SK-N-SH treated with all-trans-retinoic acid at 6 μM for 48 hours (cell line): ENCODE data around the gene SPDYE3.
"Not testable (repeated sequence)": the region's sequence is repeated elsewhere in the genome, so short reads cannot be mapped to it uniquely, and the experiment has no call there.

Experiments used
- ATAC-seq: fragments of 200-7000 bp; cut with Tn5 transposase; 3 replicates; pipeline ENCODE4 v1.9.1; 2020; ENCODE audit warnings: mild to moderate bottlenecking, moderate library complexity
- ARNTL ChIP-seq: fragments of 450-650 bp; formaldehyde crosslinking; IDR thresholded peaks from 2 replicates; pipeline ENCODE4 v1.5.0; 2020; ENCODE audit warnings: low read depth, mild to moderate bottlenecking, moderate library complexity, borderline replicate concordance
- BACH2 ChIP-seq: fragments of 250-450 bp; sonication (Bioruptor Pico); IDR thresholded peaks from 2 replicates; pipeline ENCODE4 v1.9.0; 2021; ENCODE audit warnings: mild to moderate bottlenecking, borderline replicate concordance
- CSDC2 ChIP-seq: fragments of 250-450 bp; sonication (Bioruptor Pico); IDR thresholded peaks from 2 replicates; pipeline ENCODE4 v1.5.0; 2020; ENCODE audit warnings: mild to moderate bottlenecking, moderate library complexity
- ESRRG ChIP-seq: fragments of 250-450 bp; sonication (Bioruptor Pico); IDR thresholded peaks from 2 replicates; pipeline ENCODE4 v1.6.1; 2021; ENCODE audit warnings: mild to moderate bottlenecking
- GLIS3 ChIP-seq: fragments of 250-450 bp; sonication (Bioruptor Pico); IDR thresholded peaks from 2 replicates; pipeline ENCODE4 v1.5.0; 2020; ENCODE audit warnings: mild to moderate bottlenecking, moderate library complexity
- OSR1 ChIP-seq: fragments of 250-450 bp; sonication (Bioruptor Pico); IDR thresholded peaks from 2 replicates; pipeline ENCODE4 v1.8.0; 2022; ENCODE audit warnings: moderate library complexity, mild to moderate bottlenecking, inconsistent platforms
- PPARA ChIP-seq: fragments of 250-450 bp; sonication (Bioruptor Pico); IDR thresholded peaks from 2 replicates; pipeline ENCODE4 v1.5.0; 2020; ENCODE audit warnings: mild to moderate bottlenecking, borderline replicate concordance
- RARB ChIP-seq: fragments of 250-450 bp; sonication (Bioruptor Pico); IDR thresholded peaks from 2 replicates; pipeline ENCODE4 v1.8.0; 2021; ENCODE audit warnings: mild to moderate bottlenecking, moderate library complexity
- ZC3H10 ChIP-seq: fragments of 250-450 bp; sonication (Bioruptor Pico); IDR thresholded peaks from 2 replicates; pipeline ENCODE4 v1.5.1; 2021; ENCODE audit warnings: mild to moderate bottlenecking, moderate library complexity
- ZFP30 ChIP-seq: fragments of 450-650 bp; formaldehyde crosslinking; IDR thresholded peaks from 2 replicates; pipeline ENCODE4 v1.5.0; 2022; ENCODE audit warnings: mild to moderate bottlenecking, moderate library complexity
- ZNF565 ChIP-seq: fragments of 450-650 bp; formaldehyde crosslinking; conservative IDR thresholded peaks from 2 replicates; pipeline ENCODE4 v1.5.0; 2020; ENCODE audit warnings: low read depth, mild to moderate bottlenecking, moderate library complexity
- ZNF70 ChIP-seq: fragments of 450-650 bp; formaldehyde crosslinking; IDR thresholded peaks from 2 replicates; pipeline ENCODE4 v1.5.0; 2020; ENCODE audit warnings: mild to moderate bottlenecking, moderate library complexity
- ZNF8 ChIP-seq: fragments of 450-650 bp; formaldehyde crosslinking; IDR thresholded peaks from 2 replicates; pipeline ENCODE4 v1.5.0; 2020; ENCODE audit warnings: mild to moderate bottlenecking, moderate library complexity
- TF ChIP-seq, protein P1 (sequence below): fragments of 250-450 bp; sonication (Bioruptor Pico); IDR thresholded peaks from 2 replicates; pipeline ENCODE4 v1.5.1; 2021; ENCODE audit warnings: mild to moderate bottlenecking, moderate library complexity
- TF ChIP-seq, protein P2 (sequence below): fragments of 250-450 bp; sonication (Bioruptor Pico); IDR thresholded peaks from 2 replicates; pipeline ENCODE4 v1.5.1; 2020; ENCODE audit warnings: low read depth, mild to moderate bottlenecking, moderate library complexity
- TF ChIP-seq, protein P3 (sequence below): fragments of 250-450 bp; sonication (Bioruptor Pico); IDR thresholded peaks from 2 replicates; pipeline ENCODE4 v1.8.0; 2021; ENCODE audit warnings: low read depth, mild to moderate bottlenecking, moderate library complexity, borderline replicate concordance
- TF ChIP-seq, protein P4 (sequence below): fragments of 250-450 bp; sonication (Bioruptor Pico); IDR thresholded peaks from 2 replicates; pipeline ENCODE4 v1.5.0; 2020; ENCODE audit warnings: mild to moderate bottlenecking, moderate library complexity
- TF ChIP-seq, protein P5 (sequence below): fragments of 250-450 bp; sonication (Bioruptor Pico); IDR thresholded peaks from 2 replicates; pipeline ENCODE4 v1.8.0; 2020; ENCODE audit warnings: mild to moderate bottlenecking, moderate library complexity, borderline replicate concordance

SPDYE3 gene

DNA sequence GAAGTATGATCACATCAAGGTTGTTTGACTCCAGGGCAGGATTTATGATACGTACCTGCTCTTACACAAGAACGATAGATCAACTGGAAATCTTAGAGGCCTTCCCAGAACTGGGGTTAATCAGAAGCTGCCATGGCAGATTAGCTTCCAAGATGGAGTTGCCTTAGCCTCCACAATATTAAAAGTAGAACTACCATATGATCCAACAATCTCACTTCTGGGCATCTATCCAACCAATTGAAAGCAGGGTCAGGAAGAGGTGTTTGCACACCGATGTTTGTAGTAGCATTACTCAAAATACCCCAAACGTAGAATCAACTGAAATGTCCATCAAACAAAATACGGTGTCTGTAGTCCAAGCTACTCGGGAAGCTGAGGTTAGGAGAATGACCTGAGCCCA lies 57.0 kb downstream of the SPDYE3 start (continued):
- TF ChIP-seq ZFP30 (CRISPR knock-in tag) (no peak), ZC3H10 (no peak), ESRRG (CRISPR knock-in tag) (no peak), ARNTL (no peak)
- TF ChIP-seq, protein P1, sequence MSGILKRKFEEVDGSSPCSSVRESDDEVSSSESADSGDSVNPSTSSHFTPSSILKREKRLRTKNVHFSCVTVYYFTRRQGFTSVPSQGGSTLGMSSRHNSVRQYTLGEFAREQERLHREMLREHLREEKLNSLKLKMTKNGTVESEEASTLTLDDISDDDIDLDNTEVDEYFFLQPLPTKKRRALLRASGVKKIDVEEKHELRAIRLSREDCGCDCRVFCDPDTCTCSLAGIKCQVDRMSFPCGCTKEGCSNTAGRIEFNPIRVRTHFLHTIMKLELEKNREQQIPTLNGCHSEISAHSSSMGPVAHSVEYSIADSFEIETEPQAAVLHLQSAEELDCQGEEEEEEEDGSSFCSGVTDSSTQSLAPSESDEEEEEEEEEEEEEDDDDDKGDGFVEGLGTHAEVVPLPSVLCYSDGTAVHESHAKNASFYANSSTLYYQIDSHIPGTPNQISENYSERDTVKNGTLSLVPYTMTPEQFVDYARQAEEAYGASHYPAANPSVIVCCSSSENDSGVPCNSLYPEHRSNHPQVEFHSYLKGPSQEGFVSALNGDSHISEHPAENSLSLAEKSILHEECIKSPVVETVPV (CRISPR knock-in tag), result no peak
- TF ChIP-seq, protein P2, sequence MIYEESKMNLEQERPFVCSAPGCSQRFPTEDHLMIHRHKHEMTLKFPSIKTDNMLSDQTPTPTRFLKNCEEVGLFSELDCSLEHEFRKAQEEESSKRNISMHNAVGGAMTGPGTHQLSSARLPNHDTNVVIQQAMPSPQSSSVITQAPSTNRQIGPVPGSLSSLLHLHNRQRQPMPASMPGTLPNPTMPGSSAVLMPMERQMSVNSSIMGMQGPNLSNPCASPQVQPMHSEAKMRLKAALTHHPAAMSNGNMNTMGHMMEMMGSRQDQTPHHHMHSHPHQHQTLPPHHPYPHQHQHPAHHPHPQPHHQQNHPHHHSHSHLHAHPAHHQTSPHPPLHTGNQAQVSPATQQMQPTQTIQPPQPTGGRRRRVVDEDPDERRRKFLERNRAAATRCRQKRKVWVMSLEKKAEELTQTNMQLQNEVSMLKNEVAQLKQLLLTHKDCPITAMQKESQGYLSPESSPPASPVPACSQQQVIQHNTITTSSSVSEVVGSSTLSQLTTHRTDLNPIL (CRISPR knock-in tag), result no peak
- TF ChIP-seq, all 23 proteins: peak for 0

DNA sequence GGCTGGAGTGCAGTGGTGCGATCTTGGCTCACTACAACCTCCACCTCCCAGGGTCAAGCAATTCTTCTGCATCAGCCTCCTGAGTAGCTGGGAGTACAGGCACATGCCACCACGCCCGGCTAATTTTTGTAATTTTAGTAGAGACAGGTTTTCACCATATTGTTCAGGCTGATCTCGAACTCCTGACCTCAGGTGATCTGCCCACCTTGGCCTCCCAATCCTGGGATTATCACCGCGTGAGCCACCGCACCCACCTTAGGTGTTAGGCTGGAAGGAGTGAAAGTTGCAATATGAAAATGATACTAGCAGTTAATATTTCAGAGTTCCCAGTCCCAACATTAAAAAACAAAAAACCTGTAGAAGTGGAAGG lies 58.5 kb downstream of the SPDYE3 start:
- not testable (repeated sequence) for ATAC-seq

DNA sequence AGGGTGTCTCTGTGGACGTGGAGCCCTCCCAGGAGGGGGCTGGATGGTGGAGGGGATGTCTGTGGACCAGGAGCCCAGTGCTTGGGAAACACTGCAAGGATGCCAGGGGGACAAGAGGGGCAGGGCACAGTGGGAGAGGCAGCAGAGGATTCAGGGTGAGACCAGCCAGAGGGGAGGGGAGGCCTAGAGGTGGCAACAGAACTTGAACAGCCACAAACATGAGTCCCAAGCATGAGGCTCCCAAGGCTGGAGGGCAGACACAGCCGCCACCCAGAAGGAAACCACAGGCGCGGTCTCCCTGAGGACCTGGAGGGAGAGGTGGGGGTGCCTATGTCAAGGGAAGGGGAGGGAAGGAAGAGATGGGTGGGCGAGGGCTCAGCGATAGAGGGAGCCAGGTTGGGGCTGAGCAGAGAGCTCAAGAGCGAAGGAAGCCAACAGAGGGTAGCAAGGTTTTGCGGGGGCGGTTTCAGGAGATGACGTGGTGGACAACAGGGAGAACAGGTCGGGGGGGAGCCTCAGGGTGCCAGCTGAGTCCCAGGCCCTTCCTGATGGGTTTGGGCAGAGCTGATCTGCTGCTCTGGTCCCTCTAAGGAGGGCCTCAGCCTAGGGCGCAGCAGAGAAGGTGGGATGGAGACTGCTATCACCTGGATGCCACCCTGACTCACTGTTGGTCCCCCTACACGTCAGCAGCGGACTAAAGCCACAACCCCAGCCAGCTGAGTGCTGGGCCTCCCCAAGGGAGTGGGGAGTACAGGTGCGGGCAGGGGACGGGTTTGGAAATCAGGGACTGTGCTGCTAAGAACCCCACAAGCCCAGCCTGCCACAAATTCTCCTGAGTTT lies 59.1 kb downstream of the SPDYE3 start:
- TF ChIP-seq, protein P2 (CRISPR knock-in tag), result peak; percentile 17; the same call in 1 of the 2 replicates
- TF ChIP-seq, protein P1 (CRISPR knock-in tag), result no peak
- peak; percentile 5; the same call in 2 of the 3 replicates for ATAC-seq

DNA sequence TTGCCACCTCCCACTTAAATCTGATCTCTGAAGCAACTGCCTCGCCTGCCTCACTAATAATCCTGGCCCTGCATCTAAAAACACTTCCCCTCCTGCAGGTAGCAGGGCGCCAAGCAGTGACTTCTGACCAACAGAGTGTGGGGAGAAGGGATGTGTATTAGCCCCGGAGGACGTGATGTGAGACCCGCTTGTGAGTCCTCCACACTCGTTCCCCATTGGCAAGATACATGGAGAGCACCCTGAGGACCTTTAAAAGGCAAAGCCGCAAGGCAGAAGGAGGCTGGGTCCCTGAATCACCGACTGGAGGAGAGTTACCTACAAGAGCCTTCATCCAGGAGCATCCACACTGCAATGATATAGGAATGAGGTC lies 59.7 kb downstream of the SPDYE3 start:
- TF ChIP-seq, protein P3, sequence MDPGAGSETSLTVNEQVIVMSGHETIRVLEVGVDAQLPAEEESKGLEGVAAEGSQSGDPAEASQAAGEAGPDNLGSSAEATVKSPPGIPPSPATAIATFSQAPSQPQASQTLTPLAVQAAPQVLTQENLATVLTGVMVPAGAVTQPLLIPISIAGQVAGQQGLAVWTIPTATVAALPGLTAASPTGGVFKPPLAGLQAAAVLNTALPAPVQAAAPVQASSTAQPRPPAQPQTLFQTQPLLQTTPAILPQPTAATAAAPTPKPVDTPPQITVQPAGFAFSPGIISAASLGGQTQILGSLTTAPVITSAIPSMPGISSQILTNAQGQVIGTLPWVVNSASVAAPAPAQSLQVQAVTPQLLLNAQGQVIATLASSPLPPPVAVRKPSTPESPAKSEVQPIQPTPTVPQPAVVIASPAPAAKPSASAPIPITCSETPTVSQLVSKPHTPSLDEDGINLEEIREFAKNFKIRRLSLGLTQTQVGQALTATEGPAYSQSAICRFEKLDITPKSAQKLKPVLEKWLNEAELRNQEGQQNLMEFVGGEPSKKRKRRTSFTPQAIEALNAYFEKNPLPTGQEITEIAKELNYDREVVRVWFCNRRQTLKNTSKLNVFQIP (CRISPR knock-in tag), result no peak
- TF ChIP-seq, protein P4, sequence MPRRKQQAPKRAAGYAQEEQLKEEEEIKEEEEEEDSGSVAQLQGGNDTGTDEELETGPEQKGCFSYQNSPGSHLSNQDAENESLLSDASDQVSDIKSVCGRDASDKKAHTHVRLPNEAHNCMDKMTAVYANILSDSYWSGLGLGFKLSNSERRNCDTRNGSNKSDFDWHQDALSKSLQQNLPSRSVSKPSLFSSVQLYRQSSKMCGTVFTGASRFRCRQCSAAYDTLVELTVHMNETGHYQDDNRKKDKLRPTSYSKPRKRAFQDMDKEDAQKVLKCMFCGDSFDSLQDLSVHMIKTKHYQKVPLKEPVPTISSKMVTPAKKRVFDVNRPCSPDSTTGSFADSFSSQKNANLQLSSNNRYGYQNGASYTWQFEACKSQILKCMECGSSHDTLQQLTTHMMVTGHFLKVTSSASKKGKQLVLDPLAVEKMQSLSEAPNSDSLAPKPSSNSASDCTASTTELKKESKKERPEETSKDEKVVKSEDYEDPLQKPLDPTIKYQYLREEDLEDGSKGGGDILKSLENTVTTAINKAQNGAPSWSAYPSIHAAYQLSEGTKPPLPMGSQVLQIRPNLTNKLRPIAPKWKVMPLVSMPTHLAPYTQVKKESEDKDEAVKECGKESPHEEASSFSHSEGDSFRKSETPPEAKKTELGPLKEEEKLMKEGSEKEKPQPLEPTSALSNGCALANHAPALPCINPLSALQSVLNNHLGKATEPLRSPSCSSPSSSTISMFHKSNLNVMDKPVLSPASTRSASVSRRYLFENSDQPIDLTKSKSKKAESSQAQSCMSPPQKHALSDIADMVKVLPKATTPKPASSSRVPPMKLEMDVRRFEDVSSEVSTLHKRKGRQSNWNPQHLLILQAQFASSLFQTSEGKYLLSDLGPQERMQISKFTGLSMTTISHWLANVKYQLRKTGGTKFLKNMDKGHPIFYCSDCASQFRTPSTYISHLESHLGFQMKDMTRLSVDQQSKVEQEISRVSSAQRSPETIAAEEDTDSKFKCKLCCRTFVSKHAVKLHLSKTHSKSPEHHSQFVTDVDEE (CRISPR knock-in tag), result no peak
- TF ChIP-seq ZC3H10 (no peak), ZNF8 (CRISPR knock-in tag) (no peak), RARB (CRISPR knock-in tag) (no peak), CSDC2 (CRISPR knock-in tag) (no peak), ZNF565 (CRISPR knock-in tag) (no peak), GLIS3 (CRISPR knock-in tag) (no peak), OSR1 (CRISPR knock-in tag) (no peak), ZNF70 (CRISPR knock-in tag) (no peak), ESRRG (CRISPR knock-in tag) (no peak), PPARA (CRISPR knock-in tag) (no peak), BACH2 (no peak), ZFP30 (CRISPR knock-in tag) (no peak)
- TF ChIP-seq, protein P2 (CRISPR knock-in tag), result no peak
- TF ChIP-seq, protein P5, sequence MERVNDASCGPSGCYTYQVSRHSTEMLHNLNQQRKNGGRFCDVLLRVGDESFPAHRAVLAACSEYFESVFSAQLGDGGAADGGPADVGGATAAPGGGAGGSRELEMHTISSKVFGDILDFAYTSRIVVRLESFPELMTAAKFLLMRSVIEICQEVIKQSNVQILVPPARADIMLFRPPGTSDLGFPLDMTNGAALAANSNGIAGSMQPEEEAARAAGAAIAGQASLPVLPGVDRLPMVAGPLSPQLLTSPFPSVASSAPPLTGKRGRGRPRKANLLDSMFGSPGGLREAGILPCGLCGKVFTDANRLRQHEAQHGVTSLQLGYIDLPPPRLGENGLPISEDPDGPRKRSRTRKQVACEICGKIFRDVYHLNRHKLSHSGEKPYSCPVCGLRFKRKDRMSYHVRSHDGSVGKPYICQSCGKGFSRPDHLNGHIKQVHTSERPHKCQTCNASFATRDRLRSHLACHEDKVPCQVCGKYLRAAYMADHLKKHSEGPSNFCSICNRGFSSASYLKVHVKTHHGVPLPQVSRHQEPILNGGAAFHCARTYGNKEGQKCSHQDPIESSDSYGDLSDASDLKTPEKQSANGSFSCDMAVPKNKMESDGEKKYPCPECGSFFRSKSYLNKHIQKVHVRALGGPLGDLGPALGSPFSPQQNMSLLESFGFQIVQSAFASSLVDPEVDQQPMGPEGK, result no peak
- TF ChIP-seq, all 23 proteins: peak for 0
- no peak; the same call in 2 of the 3 replicates for ATAC-seq
